ENCODE results near the gene LRIG2. TPM values are rescaled to one million over a fixed set of nuclear protein-coding genes. Genes with fewer than 3 reads are reported as not detected.

LRIG2 gene
- total and polyA plus RNA-seq, 2 of the 13 experiments (the other 11 are each of a cell fraction or from before 2014, with no cell fraction given) = 8.1 to 12.2 TPM

DNA sequence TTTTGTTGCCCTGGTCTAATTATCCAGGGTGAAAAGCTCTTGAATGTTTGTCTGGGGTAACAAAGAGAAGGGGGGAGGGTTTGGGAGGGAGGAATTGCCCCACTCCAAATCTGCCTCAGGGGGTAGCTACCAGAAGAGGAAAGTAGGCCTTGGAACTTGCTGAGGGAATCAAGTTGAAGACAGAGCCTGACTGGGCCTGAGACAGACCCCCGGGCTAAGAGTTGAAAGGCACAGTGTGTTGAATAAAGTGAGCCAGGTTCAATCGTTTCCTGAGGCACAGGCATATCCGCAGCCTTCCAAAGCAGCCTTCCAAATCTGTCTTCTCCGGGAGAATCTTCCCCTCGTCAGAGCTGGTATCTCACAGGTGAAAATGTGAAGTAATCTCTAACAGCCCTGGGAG is 96.6 kb downstream of the LRIG2 start:
- no peak overlapping the region for H3K4me2 ChIP-seq (ENCODE audit: low read depth, low read length)
- POLR2A ChIA-PET = no interaction called here
- DNase-seq (ENCODE audit: low spot score) (no peak), FAIRE-seq (no peak), ATAC-seq (no peak)
- H3K36me3 ChIP-seq (replicated peaks in 1 of 2; ENCODE audit: control insufficient read depth in 1 of 2, insufficient read depth in 2 of 2, low read length in 2 of 2) = no peaks in the 10 kb centered on the region
- no TSS peak for BruUV-seq (replicated peaks)
- H3K27ac ChIP-seq (ENCODE audit: extremely low read length, insufficient read depth, low read length) = no peak overlapping the region
- TF ChIP-seq JDP2 (CRISPR knock-in tag; IDR thresholded peaks at IDR 0.05; ENCODE audit: borderline replicate concordance) (no peak), EP300 (IDR thresholded peaks at IDR 0.05; ENCODE audit: low read depth in 2 of 2, low read length in 2 of 2) (no peak), EP300 (CRISPR knock-in tag; IDR thresholded peaks at IDR 0.05; ENCODE audit: borderline replicate concordance) (no peak), KLF13 (CRISPR knock-in tag; IDR thresholded peaks at IDR 0.05) (no peak), ELF4 (CRISPR knock-in tag; IDR thresholded peaks at IDR 0.05; ENCODE audit: borderline replicate concordance) (no peak), ZNF616 (CRISPR knock-in tag; IDR thresholded peaks at IDR 0.05; ENCODE audit: low read depth) (no peak), DZIP1 (CRISPR knock-in tag; IDR thresholded peaks at IDR 0.05) (no peak), ERF (CRISPR knock-in tag; IDR thresholded peaks at IDR 0.05) (no peak), NFKBIZ (CRISPR knock-in tag; IDR thresholded peaks at IDR 0.05) (no peak), ZNF777 (CRISPR knock-in tag; IDR thresholded peaks at IDR 0.05) (no peak)
- TF ChIP-seq, protein P1, sequence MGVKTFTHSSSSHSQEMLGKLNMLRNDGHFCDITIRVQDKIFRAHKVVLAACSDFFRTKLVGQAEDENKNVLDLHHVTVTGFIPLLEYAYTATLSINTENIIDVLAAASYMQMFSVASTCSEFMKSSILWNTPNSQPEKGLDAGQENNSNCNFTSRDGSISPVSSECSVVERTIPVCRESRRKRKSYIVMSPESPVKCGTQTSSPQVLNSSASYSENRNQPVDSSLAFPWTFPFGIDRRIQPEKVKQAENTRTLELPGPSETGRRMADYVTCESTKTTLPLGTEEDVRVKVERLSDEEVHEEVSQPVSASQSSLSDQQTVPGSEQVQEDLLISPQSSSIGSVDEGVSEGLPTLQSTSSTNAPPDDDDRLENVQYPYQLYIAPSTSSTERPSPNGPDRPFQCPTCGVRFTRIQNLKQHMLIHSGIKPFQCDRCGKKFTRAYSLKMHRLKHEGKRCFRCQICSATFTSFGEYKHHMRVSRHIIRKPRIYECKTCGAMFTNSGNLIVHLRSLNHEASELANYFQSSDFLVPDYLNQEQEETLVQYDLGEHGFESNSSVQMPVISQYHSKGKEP (CRISPR knock-in tag; IDR thresholded peaks at IDR 0.05) = no peak
- in situ Hi-C loops (cut with HindIII; ENCODE audit: extremely low pct_ligation_motif_present, low pct_unique_long_range_greater_than_20kb) (no loop called here), intact Hi-C loops (cut with micrococcal nuclease; ENCODE audit: unreplicated experiment) (no loop called here)
- H3K27me3 ChIP-seq (ENCODE audit: control insufficient read depth in 1 of 2, insufficient read depth in 2 of 2, low read length in 2 of 2) = no peaks in the 10 kb centered on the region
- H3K9ac ChIP-seq (ENCODE audit: insufficient read depth, low read depth, low read length) = no peak overlapping the region
- no peaks in the 10 kb centered on the region for H4K20me1 ChIP-seq (ENCODE audit: insufficient read depth, low read length)
- no peak overlapping the region for H3K4me3 ChIP-seq (replicated peaks in 1 of 3; ENCODE audit: insufficient read depth in 1 of 3, low read depth in 2 of 3, low read length in 3 of 3)
- no peak overlapping the region for H2AFZ ChIP-seq (ENCODE audit: low read length)
- no peaks in the 10 kb centered on the region for H3K79me2 ChIP-seq (ENCODE audit: insufficient read depth, low read length)
- 41% methylated on average over 5 of the region's 5 CpGs for WGBS (ENCODE audit: low lambda C conversion rate)
- no peaks in the 10 kb centered on the region for H3K4me1 ChIP-seq (ENCODE audit: insufficient read depth, low read length)
- no peaks in the 10 kb centered on the region for H3K9me3 ChIP-seq (ENCODE audit: low read length)
- CTCF ChIA-PET (ENCODE audit: low intra/inter-chr PET ratio, low total read pairs) = no interaction called here

All from HepG2 (cell line).